IPS-18c (cell line): ENCODE measurements around the gene GRIK2.

Experiments used
- H3K4me3 ChIP-seq: 2 replicates; pipeline ENCODE4 v1.7.0; 2013; ENCODE audit warnings: low read depth, mild to moderate bottlenecking, low read length, moderate library complexity; ENCODE audit not compliant: insufficient read depth
- H3K9me3 ChIP-seq: one replicate; pipeline ENCODE4 v1.6.1; 2013; ENCODE audit warnings: mild to moderate bottlenecking, low read length, moderate library complexity; ENCODE audit not compliant: control insufficient read depth, insufficient read depth

GRIK2 gene

DNA sequence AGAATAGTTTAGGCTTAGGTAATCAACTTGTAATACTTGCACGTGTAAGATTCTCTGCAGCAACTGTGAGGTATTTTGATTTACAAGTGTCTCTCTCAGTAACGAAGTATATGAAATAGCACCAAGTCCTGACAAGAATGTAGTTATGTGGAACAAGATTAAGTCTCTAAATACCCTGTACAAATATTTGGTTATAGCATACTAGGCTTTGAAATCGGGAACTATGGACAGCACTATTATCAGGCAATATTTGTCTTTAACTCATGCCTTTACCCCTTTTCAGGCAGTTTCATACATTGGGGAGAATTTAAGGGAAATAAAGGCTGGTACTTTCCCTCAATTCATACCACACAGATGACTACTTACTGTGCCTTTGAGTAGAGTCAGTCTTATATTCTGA lies 93.2 kb downstream of the GRIK2 start:
- no peaks in the 10 kb centered on the region for H3K9me3 ChIP-seq

DNA sequence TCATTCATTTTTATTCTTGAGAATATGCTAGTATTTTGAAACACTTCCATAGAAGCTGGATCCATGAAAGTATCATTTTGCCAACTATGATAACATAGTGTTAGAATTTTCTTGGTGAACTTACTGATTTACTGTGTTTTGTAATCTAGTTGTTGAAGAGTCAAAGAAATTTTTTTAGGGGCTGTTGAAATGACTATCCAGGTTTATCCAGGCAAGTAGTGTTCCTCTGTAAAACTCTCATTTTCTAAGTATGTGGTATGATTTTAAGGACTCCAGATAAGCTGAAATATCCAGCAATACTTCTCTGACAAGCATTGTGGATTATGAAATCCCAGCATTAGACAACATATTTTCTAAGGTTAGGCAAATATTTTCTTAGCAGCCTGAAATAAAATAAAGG lies 95.9 kb downstream of the GRIK2 start:
- H3K4me3 ChIP-seq, result no peak overlapping the region
- H3K9me3 ChIP-seq, result no peaks in the 10 kb centered on the region

More for the DNA sequence above, 93.2 kb downstream of the GRIK2 start:
- H3K4me3 ChIP-seq, result no peak overlapping the region

DNA sequence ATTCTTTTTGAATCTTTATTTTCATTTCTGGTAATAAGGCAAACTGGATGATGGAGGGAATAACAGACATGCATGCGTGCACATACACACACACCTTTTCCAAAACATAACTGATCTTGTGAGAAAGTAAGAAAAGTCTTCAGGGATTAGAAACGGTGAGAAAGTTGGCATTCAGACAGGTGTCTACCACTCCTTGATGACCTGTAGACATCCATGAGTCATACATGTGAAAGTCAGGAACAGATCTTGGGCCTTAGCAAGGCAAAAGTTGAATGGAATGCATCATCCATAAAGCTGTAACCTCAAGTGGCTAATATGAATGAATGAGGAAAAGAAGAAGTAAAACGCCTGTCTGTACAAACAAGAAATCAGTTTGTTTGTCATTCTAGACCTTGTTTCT lies 97.3 kb downstream of the GRIK2 start:
- no peak overlapping the region for H3K4me3 ChIP-seq
- H3K9me3 ChIP-seq, result no peaks in the 10 kb centered on the region

DNA sequence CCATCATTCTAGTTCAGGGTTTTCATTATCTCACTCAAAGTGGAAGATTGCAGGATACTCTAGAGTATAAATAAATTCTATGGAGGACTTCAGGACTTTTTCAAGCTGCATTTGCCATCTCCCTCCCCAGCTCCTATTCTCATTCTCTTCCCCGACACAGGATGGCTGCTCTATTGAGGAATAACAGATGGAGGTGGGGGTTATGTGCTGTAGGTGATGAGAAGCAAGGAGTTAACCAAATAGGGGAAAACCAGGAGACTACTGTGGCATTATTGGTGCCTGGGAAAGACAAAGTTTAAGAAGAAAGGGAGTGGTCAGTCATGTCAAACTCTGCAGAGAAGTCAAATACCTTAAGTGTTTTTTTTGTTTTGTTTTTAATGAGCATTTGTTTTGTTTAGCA lies 109.3 kb downstream of the GRIK2 start:
- Histone ChIP-seq H3K4me3 (no peak overlapping the region), H3K9me3 (no peaks in the 10 kb centered on the region)

DNA sequence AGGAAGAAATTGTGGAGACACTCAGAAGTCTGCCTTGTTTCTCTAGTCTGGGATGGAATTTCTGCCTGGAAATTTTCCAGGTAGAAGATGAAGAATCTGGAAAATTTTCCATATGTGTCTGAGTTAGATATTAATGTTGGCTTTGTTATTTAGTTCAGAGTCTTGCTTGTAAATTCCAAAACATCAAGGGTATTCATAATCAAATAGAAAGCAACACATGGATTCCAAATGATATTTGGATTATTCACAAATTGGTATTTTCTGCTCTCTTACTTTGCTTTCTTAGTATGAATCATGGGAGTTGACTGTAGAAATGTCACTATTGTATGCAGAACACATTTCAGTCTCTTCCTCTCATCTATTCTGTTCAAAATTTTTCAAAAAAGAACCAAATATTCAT lies 116.0 kb downstream of the GRIK2 start:
- Histone ChIP-seq H3K4me3 (no peak overlapping the region), H3K9me3 (no peaks in the 10 kb centered on the region)

DNA sequence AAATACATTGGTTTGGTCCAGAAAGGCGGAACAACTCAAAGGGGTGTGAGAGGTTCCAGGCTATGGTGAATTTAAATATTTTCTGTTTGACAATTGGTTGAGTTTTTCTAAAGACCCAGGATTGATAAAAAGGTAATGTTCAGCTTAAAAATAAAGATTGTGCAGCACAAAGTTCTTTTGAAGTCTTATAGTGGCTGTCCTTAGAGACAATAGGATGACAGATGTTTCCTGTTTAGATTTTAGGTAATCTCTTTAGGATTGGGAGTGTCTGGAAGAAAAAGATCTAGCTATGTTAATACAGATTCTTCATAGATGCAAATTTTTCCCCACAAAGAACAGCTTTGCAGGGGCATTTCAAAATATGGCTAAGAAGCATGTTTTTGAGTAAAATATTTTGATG lies 119.7 kb downstream of the GRIK2 start:
- Histone ChIP-seq H3K9me3 (no peaks in the 10 kb centered on the region), H3K4me3 (no peak overlapping the region)

DNA sequence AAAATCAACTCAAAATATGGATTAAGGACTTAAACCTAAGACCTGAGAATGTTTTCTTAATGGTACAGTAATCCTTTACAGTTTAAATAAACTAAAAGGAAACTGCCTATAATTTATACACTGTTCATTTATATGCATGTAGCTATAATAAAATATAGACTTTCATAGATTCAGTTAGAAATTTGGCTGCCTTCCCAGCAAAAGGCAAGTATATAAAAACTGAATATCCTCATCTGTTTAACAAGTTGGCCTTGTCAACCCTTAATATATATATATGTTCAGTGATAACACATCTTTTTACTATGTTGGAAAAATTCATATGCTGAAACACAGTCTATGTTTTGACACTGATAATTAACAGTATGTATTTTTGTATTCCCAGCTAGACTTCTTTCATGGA lies 123.1 kb downstream of the GRIK2 start:
- Histone ChIP-seq H3K4me3 (no peak overlapping the region), H3K9me3 (no peaks in the 10 kb centered on the region)

DNA sequence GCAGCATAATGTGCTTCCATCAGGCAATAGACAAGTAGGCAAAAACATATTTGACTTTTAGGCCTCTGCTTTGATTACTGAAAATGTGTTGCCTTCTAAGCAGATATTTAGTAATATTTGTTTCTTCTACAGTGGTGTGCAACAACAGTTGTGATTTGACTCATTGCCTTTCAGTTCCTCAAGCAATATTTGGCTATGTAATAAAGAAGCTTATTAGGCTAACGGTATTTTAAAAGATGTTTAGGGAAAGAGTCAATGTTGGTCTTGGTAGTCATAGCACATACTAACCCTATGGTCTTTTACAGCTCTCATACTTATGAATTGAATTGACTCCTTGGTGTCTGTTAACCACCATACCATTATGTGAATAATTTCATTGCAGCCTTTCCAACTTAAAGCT lies 124.1 kb downstream of the GRIK2 start:
- no peaks in the 10 kb centered on the region for H3K9me3 ChIP-seq

DNA sequence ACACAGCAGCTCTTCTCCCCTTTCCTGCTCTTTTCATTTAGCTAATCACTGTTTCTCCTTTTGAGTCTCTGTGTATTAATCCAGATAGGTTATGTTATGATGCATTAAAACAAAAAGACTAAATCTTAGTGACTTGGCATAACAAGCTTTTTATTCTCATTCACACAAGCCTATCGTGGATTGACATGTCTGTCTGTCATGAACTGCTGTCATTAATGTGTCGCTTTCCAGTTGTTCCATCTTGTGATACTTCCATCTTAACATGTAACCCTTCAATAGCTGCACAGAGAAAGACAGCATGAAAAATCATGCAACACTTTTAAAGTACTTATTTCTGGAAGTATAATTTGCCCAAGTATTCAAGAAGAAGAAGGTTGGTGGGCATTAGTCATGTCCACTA lies 128.7 kb downstream of the GRIK2 start:
- H3K9me3 ChIP-seq, result no peaks in the 10 kb centered on the region
- no peak overlapping the region for H3K4me3 ChIP-seq

More for the DNA sequence above, 124.1 kb downstream of the GRIK2 start:
- no peak overlapping the region for H3K4me3 ChIP-seq

DNA sequence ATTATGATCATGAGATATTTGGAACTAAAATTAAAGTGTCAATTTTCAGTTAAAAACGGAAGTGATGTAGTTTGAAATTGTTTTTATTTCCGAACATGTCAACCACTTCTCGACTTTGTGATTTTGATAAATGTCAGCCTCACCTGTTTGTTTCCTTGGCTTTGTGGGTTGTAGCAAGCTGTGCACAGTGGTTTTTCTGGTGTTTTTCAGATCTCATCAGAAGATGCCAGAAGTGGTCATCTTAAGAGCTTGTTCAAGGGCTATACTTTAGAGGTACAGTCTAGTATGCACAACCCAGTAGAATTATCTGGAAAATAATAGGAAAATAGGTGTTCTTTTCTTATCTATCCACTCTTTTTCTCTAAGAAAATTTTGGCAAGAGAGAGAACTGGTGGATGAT lies 134.0 kb downstream of the GRIK2 start:
- Histone ChIP-seq H3K4me3 (no peak overlapping the region), H3K9me3 (no peaks in the 10 kb centered on the region)

DNA sequence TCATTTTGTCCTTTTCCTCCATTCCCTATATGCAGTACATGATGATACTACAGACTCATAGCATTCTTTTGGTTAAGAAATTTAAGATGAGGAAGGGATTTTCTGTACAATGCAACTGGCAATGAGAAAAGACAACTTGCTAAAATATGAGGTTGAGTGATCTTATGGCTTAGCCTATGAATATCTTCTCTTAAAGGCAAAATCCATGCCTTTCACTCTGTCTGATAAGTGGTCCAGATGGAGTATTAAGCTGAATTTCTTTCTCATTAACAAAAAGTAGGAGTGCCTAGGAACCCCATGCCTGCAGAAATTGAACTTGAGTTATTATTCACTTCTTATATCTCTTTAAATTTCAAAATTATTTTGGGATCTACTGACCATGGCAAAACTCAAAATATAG lies 135.3 kb downstream of the GRIK2 start:
- H3K9me3 ChIP-seq, result no peaks in the 10 kb centered on the region
- no peak overlapping the region for H3K4me3 ChIP-seq

DNA sequence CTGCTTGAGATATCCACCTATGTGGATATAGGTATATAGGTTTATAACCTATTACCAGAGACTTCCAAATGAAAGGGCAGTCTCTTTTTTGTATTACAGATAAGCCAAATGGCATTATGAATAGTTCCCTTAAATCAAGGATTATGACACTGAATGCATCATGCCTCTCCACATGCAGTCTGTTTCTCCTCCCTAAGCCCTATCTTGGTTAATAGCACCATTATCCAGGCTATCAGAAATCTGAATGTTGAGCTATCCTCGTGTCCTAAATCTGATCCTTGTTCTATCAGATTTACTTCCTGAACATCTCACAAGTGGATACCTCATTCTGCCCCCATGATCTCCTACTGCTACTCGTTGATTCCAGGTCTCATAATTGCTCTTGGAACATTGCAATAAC lies 138.0 kb downstream of the GRIK2 start:
- Histone ChIP-seq H3K9me3 (no peaks in the 10 kb centered on the region), H3K4me3 (no peak overlapping the region)

DNA sequence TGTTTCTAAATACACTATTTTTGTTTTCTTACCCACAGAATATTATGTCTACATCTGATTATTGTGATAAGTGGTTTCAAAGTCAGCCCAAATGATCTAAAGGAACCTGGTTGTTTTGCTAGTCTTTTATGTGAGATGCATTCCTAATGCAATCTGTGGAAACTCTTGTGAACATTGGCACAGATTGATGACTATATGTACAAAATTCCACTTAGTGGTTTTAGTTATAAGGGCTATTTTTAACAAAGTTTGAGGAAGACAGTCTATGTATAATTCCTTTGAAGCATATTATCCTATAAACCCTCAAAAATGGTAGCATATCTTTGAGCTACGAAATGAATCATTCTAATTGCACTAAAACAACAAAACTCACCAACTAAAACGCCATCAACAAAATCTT lies 140.9 kb downstream of the GRIK2 start:
- Histone ChIP-seq H3K4me3 (no peak overlapping the region), H3K9me3 (no peaks in the 10 kb centered on the region)

DNA sequence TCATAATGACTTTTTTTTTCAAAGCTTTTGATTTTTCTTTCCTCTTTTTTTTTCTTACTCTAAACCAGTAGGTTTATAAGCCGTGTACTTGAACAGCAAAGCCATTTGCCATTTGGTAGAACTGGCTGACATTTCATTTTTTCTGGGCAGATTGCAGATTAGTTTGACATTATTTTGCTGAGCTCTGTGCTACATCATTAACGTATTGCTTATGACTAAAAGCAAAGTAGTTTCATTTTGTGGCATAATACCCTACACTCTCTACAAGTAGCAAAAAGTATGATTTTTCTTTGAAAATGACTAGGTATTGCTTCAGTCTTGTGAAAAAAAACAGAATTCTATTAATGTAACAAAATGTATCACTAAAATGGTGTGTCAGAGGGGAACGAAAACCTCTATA lies 141.3 kb downstream of the GRIK2 start:
- no peaks in the 10 kb centered on the region for H3K9me3 ChIP-seq
- no peak overlapping the region for H3K4me3 ChIP-seq

DNA sequence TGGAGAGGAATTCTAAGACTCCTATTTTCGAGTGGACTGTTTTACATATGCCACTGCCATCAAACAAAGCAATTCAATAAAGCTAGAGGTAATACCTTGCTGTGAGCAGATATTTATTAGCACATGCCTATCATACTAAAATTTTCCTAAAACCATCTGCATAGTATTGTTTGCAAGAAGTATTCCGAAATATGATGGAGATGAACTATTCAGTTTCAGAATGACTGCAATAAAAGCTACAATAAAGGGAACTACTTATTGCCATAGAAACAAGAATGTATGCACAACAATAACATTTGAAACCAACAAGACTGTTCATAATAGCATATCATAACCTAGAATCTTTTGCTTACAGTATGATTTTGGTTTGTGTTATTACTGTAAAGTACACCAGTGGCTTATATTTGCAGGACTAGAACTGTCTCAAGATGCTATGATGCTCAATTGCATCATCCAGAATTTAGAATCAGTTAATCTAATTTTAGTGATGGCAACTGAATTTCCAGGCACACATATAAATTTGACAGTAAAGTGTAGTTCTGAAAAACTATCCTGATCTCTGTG lies 144.3 kb downstream of the GRIK2 start:
- Histone ChIP-seq H3K9me3 (no peaks in the 10 kb centered on the region), H3K4me3 (no peak overlapping the region)

DNA sequence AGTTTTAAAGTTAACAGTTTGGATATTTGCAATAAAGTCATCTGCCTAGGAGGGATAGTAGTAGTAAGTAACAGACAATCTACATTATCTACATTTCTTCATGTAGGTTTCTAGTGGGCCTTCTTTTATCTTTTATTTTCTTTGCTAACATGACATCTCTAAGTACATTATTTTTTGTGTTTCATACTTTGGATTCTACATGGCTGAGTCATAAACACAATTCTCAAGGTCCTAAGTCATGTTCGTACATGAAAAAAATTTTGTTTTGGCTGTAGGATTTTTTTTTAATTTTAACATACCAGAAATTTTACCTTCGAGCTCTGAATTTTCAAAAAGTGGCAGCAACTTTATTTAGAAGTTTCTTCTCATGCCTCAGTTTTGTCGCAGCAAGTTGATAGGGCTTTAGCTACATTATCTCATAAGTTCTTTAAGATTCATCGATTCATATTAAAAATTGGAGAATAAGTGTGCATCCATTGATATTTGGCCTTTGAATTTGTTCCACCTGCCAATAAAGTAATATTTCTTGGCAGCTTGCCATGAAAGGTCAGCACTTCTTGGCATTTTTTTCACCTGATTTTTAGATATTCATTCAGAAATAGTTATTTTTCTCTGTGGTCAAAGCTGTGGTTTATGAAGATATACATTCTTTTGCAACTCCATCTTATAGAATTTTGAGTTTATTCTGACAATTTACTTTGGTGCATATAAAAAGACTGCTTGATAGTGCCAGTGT lies 146.2 kb downstream of the GRIK2 start:
- no peak overlapping the region for H3K4me3 ChIP-seq
- H3K9me3 ChIP-seq, result no peaks in the 10 kb centered on the region

DNA sequence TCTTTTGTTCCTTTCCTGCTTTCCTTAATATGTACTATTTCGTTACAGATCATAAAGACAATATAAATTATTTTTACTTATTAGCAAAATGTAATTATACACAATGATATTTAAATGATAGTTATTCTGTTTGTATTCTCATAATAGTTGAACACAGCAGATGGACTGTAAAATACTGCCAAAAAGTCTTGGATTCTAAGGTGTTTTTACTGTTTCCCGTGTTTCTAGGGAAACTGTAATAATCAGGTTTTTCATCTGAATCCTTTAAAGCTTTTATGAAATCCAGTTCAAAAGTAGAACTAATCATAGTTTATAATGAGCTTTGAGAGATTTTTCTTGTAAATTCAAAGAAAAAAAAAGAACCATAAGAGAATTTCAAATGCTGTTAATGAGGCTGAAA lies 148.4 kb downstream of the GRIK2 start:
- Histone ChIP-seq H3K4me3 (no peak overlapping the region), H3K9me3 (no peaks in the 10 kb centered on the region)

DNA sequence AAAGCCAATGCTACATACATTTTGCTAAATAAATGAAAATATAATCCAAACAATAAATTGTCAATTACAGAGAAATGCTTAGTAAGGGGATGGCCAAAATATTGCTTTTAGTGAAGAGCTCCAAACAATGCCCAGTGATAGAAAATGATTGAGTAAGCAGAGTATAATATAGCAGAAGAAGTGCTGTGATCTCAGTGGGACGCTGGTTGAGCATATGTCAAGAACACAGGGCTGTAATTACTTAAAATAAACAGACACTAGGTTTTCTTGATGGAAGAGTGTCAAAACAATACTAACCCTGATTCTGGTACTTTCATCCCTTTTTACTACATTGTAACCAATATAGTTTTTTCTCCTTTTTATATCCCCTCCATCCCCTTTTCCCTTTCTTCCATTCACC lies 150.3 kb downstream of the GRIK2 start:
- no peak overlapping the region for H3K4me3 ChIP-seq
- no peaks in the 10 kb centered on the region for H3K9me3 ChIP-seq

DNA sequence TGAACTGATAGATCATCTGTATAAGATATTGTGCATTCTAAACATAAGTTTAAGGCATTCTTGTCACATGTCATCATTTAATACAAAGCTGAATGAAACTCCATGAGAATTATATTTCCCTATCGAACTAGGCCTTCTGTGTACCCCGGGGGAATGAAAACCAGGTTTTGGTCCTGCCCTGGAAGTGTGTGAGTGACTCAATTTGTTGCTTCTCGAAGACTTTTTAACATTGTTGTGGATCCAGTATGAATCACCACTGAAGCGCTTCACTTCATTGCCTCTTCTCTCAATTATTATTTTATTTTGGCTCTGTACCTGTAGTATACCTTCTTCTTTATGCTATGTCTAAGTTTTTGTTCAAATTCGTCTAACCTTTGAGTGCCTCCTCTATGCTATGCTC lies 150.8 kb downstream of the GRIK2 start:
- no peaks in the 10 kb centered on the region for H3K9me3 ChIP-seq
- H3K4me3 ChIP-seq, result no peak overlapping the region
